Measurements from ENCODE around the gene TBC1D22B.
A peak's percentile ranks its signal among the peaks of the same experiment; 100 is the strongest.

The TBC1D22B gene

GRCh38 chr6:37230104-37230503, 27.5 kb upstream of the TBC1D22B start:
- peaks cover 1% of the 10 kb centered on the region for H3K4me1 Mint-ChIP-seq (ENCODE audit: low read depth)
- H3K9me3 Mint-ChIP-seq = no peaks in the 10 kb centered on the region
- no peaks in the 10 kb centered on the region for H3K36me3 Mint-ChIP-seq (ENCODE audit: low read depth)
- H3K4me3 Mint-ChIP-seq = no peak overlapping the region
- no peak for DNase-seq (ENCODE audit: low spot score)
- no peak overlapping the region for H3K27ac Mint-ChIP-seq
- no peaks in the 10 kb centered on the region for H3K27me3 Mint-ChIP-seq (ENCODE audit: low read depth)

GRCh38 chr6:37232430-37233017, 25.0 kb upstream of the TBC1D22B start:
- Mint-ChIP-seq H3K27ac (no peak overlapping the region), H3K4me1 (ENCODE audit: low read depth) (peaks cover 7% of the 10 kb centered on the region), H3K36me3 (ENCODE audit: low read depth) (no peaks in the 10 kb centered on the region), H3K9me3 (no peaks in the 10 kb centered on the region), H3K4me3 (no peak overlapping the region), H3K27me3 (ENCODE audit: low read depth) (no peaks in the 10 kb centered on the region)
- DNase-seq (ENCODE audit: low spot score) = no peak

DNA sequence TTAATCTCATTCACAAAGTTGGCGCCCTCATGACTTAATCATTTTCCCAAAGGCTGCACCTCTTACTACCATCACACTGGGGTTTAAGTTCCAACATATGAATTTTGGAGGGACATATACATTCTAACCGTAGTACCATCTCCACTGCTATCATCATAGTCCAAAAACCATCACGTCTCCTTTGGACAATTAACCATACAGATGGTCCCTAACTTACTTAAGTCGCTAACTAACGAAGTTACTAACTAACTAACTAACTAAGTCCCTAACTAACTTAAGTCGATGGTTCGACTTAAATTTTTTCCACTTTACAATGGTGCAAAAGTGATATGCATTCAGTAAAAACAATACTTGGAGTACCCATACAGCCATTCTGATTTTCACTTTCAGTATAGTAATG, 24.0 kb upstream of the TBC1D22B start:
- H3K27me3 Mint-ChIP-seq (ENCODE audit: low read depth) = no peaks in the 10 kb centered on the region
- no peak overlapping the region for H3K4me3 Mint-ChIP-seq
- H3K36me3 Mint-ChIP-seq (ENCODE audit: low read depth) = no peaks in the 10 kb centered on the region
- H3K27ac Mint-ChIP-seq = no peak overlapping the region
- DNase-seq (ENCODE audit: low spot score) = no peak
- H3K4me1 Mint-ChIP-seq (ENCODE audit: low read depth) = peaks cover 12% of the 10 kb centered on the region
- no peaks in the 10 kb centered on the region for H3K9me3 Mint-ChIP-seq

DNA sequence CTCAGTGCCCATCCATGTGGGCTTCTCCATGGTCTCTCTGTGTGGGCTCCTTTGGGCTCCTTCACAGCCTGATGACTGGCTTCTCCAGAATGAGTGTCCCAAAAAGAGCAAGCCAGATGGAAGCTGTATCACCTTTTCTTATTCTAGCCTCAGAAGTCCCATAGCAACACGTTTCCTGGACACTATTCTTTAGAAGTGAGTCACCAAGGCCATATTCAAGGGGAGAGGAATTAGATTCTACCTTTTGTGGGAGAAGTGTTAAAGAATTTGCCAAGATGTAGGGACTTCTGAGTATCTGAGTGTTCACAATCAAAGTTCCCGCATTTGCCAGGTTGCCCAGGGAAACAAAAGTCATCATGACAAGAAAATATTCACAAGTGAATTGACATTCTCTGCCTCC, 20.7 kb upstream of the TBC1D22B start:
- H3K36me3 Mint-ChIP-seq (ENCODE audit: low read depth) = no peaks in the 10 kb centered on the region
- H3K9me3 Mint-ChIP-seq = no peaks in the 10 kb centered on the region
- no peak for DNase-seq (ENCODE audit: low spot score)
- no peak overlapping the region for H3K27ac Mint-ChIP-seq
- H3K4me3 Mint-ChIP-seq = no peak overlapping the region
- peaks cover 22% of the 10 kb centered on the region for H3K4me1 Mint-ChIP-seq (ENCODE audit: low read depth)
- no peaks in the 10 kb centered on the region for H3K27me3 Mint-ChIP-seq (ENCODE audit: low read depth)

DNA sequence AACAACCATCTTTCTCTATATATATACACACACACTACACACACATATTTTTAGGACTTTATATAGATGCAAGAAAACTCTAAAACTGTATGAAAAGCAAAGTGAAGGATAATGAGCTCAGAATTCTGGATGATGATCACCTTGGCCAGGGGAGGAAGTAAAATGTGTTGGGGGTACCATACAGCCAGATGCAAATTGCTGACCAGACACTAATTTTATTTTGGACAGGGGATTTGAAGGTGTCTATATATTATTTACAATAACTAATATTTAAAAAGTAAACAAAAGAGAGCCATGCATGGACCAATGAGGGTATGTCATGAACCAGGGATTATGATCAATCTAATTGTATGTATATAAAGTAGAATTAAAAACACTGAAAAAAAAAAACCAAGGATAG, 19.8 kb upstream of the TBC1D22B start:
- Mint-ChIP-seq H3K4me3 (no peak overlapping the region), H3K27ac (no peak overlapping the region), H3K27me3 (ENCODE audit: low read depth) (no peaks in the 10 kb centered on the region), H3K4me1 (ENCODE audit: low read depth) (peaks cover 22% of the 10 kb centered on the region), H3K9me3 (no peaks in the 10 kb centered on the region), H3K36me3 (ENCODE audit: low read depth) (no peaks in the 10 kb centered on the region)
- no peak for DNase-seq (ENCODE audit: low spot score)

GRCh38 chr6:37238381-37238780, 19.2 kb upstream of the TBC1D22B start:
- no peak overlapping the region for H3K4me3 Mint-ChIP-seq
- no peaks in the 10 kb centered on the region for H3K9me3 Mint-ChIP-seq
- H3K27me3 Mint-ChIP-seq (ENCODE audit: low read depth) = no peaks in the 10 kb centered on the region
- no peaks in the 10 kb centered on the region for H3K36me3 Mint-ChIP-seq (ENCODE audit: low read depth)
- no peak for DNase-seq (ENCODE audit: low spot score)
- peaks cover 22% of the 10 kb centered on the region for H3K4me1 Mint-ChIP-seq (ENCODE audit: low read depth)
- no peak overlapping the region for H3K27ac Mint-ChIP-seq

GRCh38 chr6:37239526-37239925, 18.0 kb upstream of the TBC1D22B start:
- DNase-seq (ENCODE audit: low spot score) = no peak
- H3K36me3 Mint-ChIP-seq (ENCODE audit: low read depth) = no peaks in the 10 kb centered on the region
- H3K4me3 Mint-ChIP-seq = no peak overlapping the region
- no peaks in the 10 kb centered on the region for H3K27me3 Mint-ChIP-seq (ENCODE audit: low read depth)
- H3K9me3 Mint-ChIP-seq = no peaks in the 10 kb centered on the region
- H3K4me1 Mint-ChIP-seq (ENCODE audit: low read depth) = peaks cover 26% of the 10 kb centered on the region
- H3K27ac Mint-ChIP-seq = no peak overlapping the region

DNA sequence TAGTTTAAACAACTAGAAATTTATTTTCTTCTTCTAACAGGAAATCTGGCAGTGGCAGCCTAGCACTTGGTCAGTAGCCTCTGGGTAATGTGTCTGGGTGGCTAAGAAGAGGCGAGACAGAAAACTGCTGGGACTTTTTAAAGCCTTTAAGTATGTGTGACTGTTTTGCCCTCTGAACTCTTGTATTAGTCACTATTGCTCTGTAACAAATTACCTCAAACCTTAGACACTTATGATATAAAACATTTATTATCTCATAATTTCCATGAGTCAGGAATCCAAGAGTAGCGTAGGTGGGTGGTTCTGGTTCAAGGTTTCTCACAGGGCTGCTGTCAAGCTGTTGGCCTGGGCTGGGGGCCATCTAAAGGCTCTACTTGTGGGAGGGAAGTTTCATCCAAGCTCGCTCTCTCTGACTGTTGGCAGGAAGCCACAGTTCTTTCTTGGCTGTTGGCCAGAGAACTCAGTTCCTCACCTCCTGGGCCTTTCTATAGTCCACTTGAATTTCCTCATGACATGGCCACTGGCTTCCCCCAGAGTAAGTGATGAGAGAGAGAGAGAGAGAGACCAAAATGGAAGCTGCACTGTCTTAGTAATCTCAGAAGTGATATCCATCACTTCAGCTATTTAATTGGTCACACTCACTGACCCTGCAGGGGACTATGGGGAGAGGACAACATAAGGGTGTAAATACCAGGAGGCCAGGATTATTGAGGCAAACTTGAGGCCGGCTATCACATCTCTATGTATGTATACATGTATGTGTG, 17.4 kb upstream of the TBC1D22B start:
- no peaks in the 10 kb centered on the region for H3K9me3 Mint-ChIP-seq
- H3K36me3 Mint-ChIP-seq (ENCODE audit: low read depth) = no peaks in the 10 kb centered on the region
- peak overlapping the region; percentile 68 for H3K27ac Mint-ChIP-seq
- H3K27me3 Mint-ChIP-seq (ENCODE audit: low read depth) = no peaks in the 10 kb centered on the region
- DNase-seq (ENCODE audit: low spot score) = peak; percentile 84
- no peak overlapping the region for H3K4me3 Mint-ChIP-seq
- H3K4me1 Mint-ChIP-seq (ENCODE audit: low read depth) = peaks cover 26% of the 10 kb centered on the region

DNA sequence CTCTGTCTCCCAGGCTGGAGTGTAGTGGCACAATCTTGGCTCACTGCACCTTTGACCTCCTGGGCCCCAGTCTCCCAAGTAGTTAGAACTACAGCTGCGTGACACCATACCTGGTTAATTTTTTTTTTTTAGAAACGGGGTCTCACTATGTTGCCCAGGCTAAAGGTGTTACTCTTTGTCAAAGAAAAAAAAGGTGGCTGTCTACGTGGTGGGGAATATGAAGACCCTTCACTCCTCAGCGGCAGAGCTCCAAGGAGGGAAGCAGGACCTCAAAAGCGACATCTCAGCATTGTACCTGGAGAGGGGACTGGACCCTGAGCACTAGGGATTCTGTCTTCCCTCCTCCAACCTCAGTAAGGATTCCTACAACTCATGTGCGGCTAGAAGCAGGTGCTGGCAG, 16.4 kb upstream of the TBC1D22B start:
- Mint-ChIP-seq H3K4me1 (ENCODE audit: low read depth) (peaks cover 26% of the 10 kb centered on the region), H3K27ac (no peak overlapping the region), H3K36me3 (ENCODE audit: low read depth) (no peaks in the 10 kb centered on the region), H3K27me3 (ENCODE audit: low read depth) (no peaks in the 10 kb centered on the region), H3K4me3 (no peak overlapping the region), H3K9me3 (no peaks in the 10 kb centered on the region)
- no peak for DNase-seq (ENCODE audit: low spot score)

DNA sequence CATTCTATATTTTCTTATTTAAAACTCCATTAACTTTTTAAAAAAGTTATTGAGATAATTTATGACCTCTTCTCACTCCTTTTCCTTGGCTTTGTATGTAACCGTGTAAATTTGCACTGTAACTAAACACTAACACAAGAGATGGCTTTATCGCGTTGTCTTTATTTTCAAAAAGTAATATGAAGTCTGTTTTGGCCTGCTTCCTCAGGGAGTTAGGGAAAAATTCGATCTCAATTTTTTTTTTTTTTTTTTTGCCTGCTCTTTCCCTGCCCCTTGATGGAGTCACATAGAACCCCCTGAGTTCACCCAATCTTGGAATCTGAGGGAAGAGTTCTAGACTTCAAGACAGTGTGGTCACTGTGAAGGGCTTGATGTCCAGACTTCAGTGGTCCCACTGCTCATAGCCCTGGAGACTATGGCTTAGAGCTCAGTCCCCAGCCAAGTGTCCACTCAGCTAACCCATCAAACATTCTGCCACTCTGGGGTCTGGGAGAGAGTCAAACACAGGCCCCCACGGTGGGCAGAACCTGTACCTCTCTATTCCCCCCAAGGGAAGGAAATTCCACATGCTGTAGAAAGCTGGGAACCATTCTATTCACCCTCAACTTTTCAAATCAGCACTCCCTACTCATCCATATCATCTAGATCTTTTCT, 15.7 kb upstream of the TBC1D22B start:
- Mint-ChIP-seq H3K36me3 (ENCODE audit: low read depth) (no peaks in the 10 kb centered on the region), H3K27me3 (ENCODE audit: low read depth) (no peaks in the 10 kb centered on the region), H3K4me3 (no peak overlapping the region), H3K9me3 (no peaks in the 10 kb centered on the region), H3K27ac (no peak overlapping the region), H3K4me1 (ENCODE audit: low read depth) (peaks cover 24% of the 10 kb centered on the region)
- DNase-seq (ENCODE audit: low spot score) = no peak

DNA sequence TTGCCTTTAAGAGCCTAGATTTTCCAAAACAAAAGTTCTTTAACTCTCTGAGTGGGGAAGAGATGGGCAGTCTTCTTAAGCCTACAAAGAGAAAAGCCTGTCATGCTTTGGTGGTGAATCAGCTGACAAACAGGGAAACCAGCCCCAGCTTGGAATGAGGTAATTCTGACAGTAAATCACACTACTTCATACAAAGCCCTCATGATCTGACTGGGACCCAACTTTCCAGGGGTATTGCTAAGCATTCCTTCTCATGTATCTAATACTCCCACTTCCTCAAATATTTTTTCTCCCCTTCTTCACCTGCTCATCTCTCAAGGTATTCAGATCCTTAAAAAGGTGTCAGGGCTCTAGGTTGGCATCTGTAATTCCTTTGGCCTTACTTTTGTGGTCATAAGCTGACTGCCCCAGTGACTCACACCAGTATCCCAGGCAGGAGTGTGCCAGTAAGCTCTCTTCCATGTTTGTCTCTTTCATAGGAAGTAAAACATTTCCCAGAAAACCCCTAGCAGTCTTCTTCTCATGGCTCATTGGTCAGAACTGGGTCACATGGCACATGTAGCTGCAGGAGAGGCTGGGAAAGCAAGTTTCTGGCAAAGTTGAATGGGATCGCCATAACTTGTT, 15.0 kb upstream of the TBC1D22B start:
- DNase-seq (ENCODE audit: low spot score) = no peak

GRCh38 chr6:37243131-37243815, 14.3 kb upstream of the TBC1D22B start:
- H3K36me3 Mint-ChIP-seq (ENCODE audit: low read depth) = no peaks in the 10 kb centered on the region
- no peak for DNase-seq (ENCODE audit: low spot score)
- H3K4me1 Mint-ChIP-seq (ENCODE audit: low read depth) = peaks cover 18% of the 10 kb centered on the region
- H3K27ac Mint-ChIP-seq = no peak overlapping the region
- H3K4me3 Mint-ChIP-seq = no peak overlapping the region
- no peaks in the 10 kb centered on the region for H3K9me3 Mint-ChIP-seq
- H3K27me3 Mint-ChIP-seq (ENCODE audit: low read depth) = no peaks in the 10 kb centered on the region

More for the DNA sequence above, 15.0 kb upstream of the TBC1D22B start:
- Mint-ChIP-seq H3K4me3 (no peak overlapping the region), H3K4me1 (ENCODE audit: low read depth) (peaks cover 20% of the 10 kb centered on the region), H3K9me3 (no peaks in the 10 kb centered on the region), H3K36me3 (ENCODE audit: low read depth) (no peaks in the 10 kb centered on the region), H3K27ac (no peak overlapping the region), H3K27me3 (ENCODE audit: low read depth) (no peaks in the 10 kb centered on the region)

DNA sequence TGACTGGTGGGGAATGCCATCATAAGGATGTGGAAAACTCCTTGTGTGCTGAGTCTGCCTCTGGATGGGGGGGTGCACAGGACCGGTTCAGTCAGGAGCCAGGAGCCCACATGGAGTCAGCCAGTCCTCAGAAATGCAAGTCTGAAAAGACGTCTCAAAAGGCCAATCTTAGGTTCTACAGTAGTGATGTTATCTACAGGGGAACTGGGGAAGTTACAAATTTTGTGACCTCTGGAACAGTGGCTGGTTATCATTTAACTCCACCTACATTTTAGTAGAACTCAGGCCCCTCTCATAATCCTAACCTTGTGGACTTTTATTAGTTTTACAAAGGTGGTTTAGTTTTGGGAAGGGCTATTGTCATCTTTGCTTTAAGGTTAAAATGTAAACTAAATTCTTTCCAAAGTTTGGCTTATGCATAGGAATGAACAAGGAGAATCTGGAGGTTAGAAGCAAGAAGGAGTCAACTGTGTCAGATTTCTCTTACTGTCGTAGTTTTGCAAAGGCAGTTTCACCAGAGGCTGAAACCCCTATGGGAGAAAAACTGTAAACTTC, 13.7 kb upstream of the TBC1D22B start:
- DNase-seq (ENCODE audit: low spot score) = no peak
- no peaks in the 10 kb centered on the region for H3K36me3 Mint-ChIP-seq (ENCODE audit: low read depth)
- H3K4me3 Mint-ChIP-seq = no peak overlapping the region
- H3K4me1 Mint-ChIP-seq (ENCODE audit: low read depth) = peaks cover 15% of the 10 kb centered on the region
- no peak overlapping the region for H3K27ac Mint-ChIP-seq
- no peaks in the 10 kb centered on the region for H3K27me3 Mint-ChIP-seq (ENCODE audit: low read depth)
- H3K9me3 Mint-ChIP-seq = no peaks in the 10 kb centered on the region
